ENCODE data around the gene CISD3.

Gene CISD3

DNA sequence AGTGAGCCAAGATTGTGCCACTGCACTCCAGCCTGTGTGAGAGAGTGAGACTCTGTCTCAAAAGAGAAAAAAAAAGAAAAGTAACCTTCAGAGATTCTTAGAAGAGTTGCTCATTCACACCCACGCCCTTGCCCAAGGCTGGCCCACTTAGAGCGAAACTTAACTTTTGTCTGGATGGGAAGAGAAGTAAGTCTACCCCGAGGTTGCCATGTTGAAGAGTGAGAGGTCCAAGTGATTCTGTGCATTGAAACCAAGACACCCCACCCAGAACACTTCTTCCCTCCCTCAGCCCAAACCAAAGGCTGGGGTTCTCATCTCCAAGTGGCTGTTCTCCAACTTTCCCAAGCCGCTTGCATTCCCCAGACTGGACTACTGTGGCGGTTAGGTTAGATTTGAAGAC is 2.4 kb upstream of the CISD3 start:
- peak in 2 of 3 experiments; percentile 70 for DNase-seq (ENCODE audit: low read depth in 3 of 3)

DNA sequence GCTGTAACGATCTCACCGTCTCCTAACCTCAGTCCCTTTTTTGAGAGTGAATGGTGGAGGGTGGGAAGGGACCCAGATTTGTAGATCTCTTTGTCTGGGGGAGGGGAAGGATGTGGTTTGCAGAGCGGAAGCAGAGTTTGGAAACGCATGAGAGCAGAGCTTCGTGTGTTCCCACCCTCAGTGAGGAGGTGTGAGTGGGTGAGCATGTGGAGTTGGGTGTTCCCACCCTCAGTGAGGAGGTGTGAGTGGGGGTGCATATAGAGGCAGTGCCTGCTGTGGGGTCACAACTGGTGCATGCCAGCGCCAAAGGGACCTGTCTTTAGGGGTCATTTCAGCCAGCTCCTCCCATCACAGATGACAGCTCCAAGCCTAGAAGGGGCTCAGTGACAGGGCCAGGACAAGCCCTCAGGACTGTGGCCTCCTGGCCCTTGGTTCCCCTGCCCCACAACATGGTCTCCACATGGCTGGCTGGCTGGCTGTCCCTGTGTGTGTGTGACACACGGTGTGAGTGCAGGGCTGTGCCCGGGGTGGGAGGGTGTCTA is 1.8 kb upstream of the CISD3 start:
- peak in 2 of 3 experiments; percentile 69 to 70 for DNase-seq (ENCODE audit: low read depth in 3 of 3)

- no peak for DNase-seq (ENCODE audit: low read depth in 3 of 3)
Observed at GRCh38 chr17:38729368-38729885, 714 bp upstream of the CISD3 start.

- DNase-seq (ENCODE audit: low read depth in 3 of 3) = peak in 1 of 3 experiments; percentile 54
Observed at GRCh38 chr17:38730526-38731379, 612 bp downstream of the CISD3 start.

- DNase-seq (ENCODE audit: low read depth in 3 of 3) = no peak
Observed at GRCh38 chr17:38731526-38732294, 1.6 kb downstream of the CISD3 start.

- no peak for DNase-seq (ENCODE audit: low read depth in 3 of 3)
Observed at GRCh38 chr17:38732376-38733281, 2.5 kb downstream of the CISD3 start.

DNA sequence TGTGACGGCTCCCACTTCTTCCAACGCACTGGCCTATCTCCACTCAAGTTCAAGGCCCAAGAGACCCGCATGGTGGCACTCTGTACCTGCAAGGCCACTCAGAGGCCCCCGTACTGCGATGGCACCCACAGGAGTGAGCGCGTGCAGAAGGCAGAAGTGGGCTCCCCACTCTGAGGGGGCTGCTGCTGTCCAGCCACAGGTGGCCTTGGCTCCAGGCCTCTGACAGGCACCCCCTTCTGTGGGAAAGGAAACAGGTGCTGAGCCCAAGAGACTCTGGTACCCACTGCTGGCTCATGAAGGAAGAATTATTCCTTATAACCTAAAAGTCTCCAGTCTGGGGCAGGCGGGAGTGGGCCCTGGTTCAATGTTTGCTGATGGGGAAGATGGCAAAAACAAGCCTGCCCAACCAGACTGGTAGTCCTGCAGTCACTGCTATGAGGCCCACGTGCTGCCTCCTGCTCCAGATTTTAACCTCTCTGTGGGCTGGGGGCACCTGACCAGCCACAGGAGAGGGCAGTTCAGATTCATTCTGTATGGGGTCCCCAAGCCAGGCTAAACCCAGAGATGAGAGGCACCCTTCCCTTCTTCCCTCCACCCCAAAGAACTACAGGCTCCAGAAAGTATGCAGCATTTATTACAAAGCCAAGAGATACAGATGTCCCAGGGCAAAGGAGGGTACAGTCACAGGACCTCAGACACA is 3.3 kb downstream of the CISD3 start:
- no peak for DNase-seq (ENCODE audit: low read depth in 3 of 3)

- DNase-seq (ENCODE audit: low read depth in 3 of 3) = no peak
Observed at GRCh38 chr17:38733982-38734973, 4.1 kb downstream of the CISD3 start.

GRCh38 chr17:38735161-38735997 is 5.2 kb downstream of the CISD3 start:
- DNase-seq (ENCODE audit: low read depth in 3 of 3) = peak; percentile 59 to 72 (median 70)

DNA sequence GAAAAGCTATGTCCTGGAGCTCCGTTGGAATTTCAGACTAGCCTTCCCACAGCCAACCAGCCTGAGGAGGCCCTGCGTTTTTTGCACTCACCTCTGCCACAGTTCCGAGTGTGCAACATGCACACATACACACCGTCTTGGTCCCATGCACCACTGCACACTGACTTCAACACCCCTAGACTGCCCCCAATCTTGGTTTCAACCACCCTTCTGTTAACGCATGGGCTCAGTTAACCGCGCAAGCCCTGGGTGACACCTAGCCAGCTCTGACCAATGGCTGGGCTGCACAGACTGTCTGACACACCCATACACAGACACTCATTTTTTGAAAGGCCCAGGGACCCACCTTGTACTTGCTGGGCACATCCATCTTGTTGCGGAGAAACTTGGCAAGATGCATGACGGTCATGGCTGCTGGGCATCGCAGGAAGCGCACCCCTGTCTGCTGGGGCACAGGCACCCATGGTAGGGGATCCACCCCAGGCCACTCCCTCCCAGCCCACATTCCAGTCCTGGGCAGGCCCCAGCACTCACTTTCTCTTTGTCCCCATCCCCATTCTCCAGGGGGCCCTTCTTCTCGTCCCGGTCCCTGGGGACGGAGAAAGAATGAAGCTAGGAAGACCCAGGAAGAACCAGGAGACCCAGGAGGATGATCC is 8.0 kb downstream of the CISD3 start:
- DNase-seq (ENCODE audit: low read depth in 3 of 3) = no peak

DNA sequence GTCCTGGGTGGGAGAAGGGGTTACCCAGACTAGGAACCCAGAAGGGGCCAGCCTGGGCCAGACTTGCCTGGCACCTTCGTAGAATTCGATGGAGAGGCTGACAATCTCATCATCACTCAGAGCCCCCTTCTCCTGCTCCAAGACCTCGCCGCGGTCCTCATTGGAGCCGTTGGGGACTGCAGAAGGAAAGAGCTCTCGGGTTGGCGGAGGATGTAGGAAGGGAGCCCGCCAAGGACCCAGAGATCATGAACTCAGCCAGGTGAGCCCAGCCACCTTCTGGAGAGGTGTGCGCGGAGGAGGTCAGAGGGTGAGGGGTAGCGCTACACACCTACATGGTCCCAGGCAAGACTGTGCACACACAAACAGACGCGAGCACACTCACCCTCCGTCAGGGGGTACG is 8.5 kb downstream of the CISD3 start:
- DNase-seq (ENCODE audit: low read depth in 3 of 3) = no peak

GRCh38 chr17:38739305-38739704 is 9.2 kb downstream of the CISD3 start:
- no peak for DNase-seq (ENCODE audit: low read depth in 3 of 3)

GRCh38 chr17:38740044-38740443 is 9.9 kb downstream of the CISD3 start:
- no peak for DNase-seq (ENCODE audit: low read depth in 3 of 3)

- no peak for DNase-seq (ENCODE audit: low read depth in 3 of 3)
Observed at GRCh38 chr17:38740806-38741205, 10.7 kb downstream of the CISD3 start.

- no peak for DNase-seq (ENCODE audit: low read depth in 3 of 3)
Observed at GRCh38 chr17:38741461-38741860, 11.3 kb downstream of the CISD3 start.

DNA sequence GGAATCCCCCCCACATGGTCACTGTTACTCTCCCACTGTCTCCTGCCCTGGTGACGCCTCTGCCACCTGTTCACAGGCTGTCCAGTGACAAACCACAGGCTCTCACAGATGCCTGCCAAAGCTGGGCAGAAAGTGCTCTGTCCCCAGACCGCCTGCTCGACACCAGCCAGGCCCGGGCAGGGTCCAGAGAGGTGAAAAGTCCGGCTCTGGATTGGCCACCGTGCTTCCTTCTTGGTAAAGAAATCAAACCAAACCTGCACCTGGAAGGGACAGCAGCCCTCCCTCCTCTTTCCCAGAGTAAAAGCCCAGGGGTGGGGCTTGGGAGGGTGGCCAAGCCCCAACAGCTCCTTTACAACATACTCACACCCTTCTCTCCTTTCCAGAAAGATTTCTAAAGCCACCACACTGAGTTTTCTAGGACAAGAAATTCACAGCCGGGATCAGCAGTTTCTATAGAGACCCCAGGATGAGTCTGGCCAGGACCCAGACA is 11.8 kb downstream of the CISD3 start:
- DNase-seq (ENCODE audit: low read depth in 3 of 3) = no peak

- no peak for DNase-seq (ENCODE audit: low read depth in 3 of 3)
Observed at GRCh38 chr17:38742411-38743308, 12.5 kb downstream of the CISD3 start.

Measured in stimulated activated CD4-positive, alpha-beta T cell treated with anti-CD3 and anti-CD28 coated beads, TNF-alpha, amount 100 ng/mL, for 4 hours (primary cell).